Omental fat pad (tissue), 4 donors: ENCODE results near the gene FNBP1. TPM values are rescaled to one million over a fixed set of nuclear protein-coding genes. Genes with fewer than 3 reads are reported as not detected.

Source experiments
- ATAC-seq: fragments of 150-250 bp; one replicate; pipeline ENCODE4 v1.9.1; 2016; ENCODE audit warnings: mild to moderate bottlenecking, moderate library complexity; ENCODE audit not compliant: low FRiP score
- DNase-seq: peaks from one replicate; pipeline ENCODE4 v3.0.0-alpha.2; 2019; ENCODE audit warnings: low spot score
- small RNA-seq: library from RNA; depleted of rRNA; stranded (forward); fragments of <200 nt; gene quantifications from one replicate; pipeline ENCODE3, GENCODE V24; 2016
- total RNA-seq, 4 donors: library from RNA; depleted of rRNA; stranded (reverse); fragments of >200 nt; gene quantifications; one replicate each; pipeline ENCODE4 v1.1.0, GENCODE V29; 2016
- TF ChIP-seq, protein P1 (sequence below), 3 donors: fragments of 450-650 bp; IDR thresholded peaks; one replicate each; pipeline ENCODE4 v1.5.1; 2016 to 2017; ENCODE audit warnings: antibody characterized with exemption in 3 of 3, mild to moderate bottlenecking in 3 of 3, moderate library complexity in 2 of 3

Gene FNBP1
- total RNA-seq, 4 donors from 2014 or later, result 38.7 to 53.4 (median 45.9) TPM

- ATAC-seq, result no peak
- no peak for DNase-seq
- TF ChIP-seq, protein P1, sequence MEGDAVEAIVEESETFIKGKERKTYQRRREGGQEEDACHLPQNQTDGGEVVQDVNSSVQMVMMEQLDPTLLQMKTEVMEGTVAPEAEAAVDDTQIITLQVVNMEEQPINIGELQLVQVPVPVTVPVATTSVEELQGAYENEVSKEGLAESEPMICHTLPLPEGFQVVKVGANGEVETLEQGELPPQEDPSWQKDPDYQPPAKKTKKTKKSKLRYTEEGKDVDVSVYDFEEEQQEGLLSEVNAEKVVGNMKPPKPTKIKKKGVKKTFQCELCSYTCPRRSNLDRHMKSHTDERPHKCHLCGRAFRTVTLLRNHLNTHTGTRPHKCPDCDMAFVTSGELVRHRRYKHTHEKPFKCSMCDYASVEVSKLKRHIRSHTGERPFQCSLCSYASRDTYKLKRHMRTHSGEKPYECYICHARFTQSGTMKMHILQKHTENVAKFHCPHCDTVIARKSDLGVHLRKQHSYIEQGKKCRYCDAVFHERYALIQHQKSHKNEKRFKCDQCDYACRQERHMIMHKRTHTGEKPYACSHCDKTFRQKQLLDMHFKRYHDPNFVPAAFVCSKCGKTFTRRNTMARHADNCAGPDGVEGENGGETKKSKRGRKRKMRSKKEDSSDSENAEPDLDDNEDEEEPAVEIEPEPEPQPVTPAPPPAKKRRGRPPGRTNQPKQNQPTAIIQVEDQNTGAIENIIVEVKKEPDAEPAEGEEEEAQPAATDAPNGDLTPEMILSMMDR (IDR thresholded peaks at IDR 0.05), result no peak
These were observed 203.5 kb downstream of the FNBP1 start for GRCh38 chr9:129839324-129840023.

DNA sequence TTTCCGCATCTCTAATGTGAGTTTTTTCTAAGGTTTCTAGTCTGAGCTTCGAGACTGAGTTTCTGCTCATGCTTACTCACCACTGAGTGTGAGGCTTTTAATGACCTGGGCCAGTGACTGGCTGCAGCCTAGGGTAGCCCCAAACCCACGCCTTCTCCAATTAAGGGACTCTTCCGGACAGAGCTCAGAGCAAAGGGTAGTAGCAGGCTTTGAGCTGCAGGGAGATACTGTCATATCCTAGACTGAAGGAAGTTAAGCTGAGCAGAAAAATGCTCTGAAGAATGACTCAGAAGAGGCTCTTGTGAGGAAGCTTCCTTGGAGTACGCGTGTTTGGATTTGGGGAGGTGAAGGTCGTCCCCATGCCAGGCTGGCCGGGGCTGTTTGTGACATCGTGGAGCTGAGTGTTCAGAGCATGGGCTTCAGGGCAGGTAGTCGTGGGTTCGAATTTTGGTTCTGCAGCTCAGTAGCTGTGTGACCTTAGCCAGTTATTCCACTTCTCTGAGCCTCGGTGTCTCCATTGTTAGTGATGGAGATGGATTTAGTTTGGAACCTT lies 204.2 kb downstream of the FNBP1 start:
- no peak for DNase-seq
- no peak for ATAC-seq
- TF ChIP-seq, protein P1 (IDR thresholded peaks at IDR 0.05), result no peak

Small RNA genes lying within 50 kb of the gene (small RNA-seq; reads per million reads assigned to genes)
- gene MIR6855, result not detected

Other genes with a start within 250 kb of the FNBP1 start
- 10 to 100 TPM; 19.0 to 37.2 (median 28.7) TPM for gene TOR1B, start 240.0 kb downstream of the FNBP1 start, total RNA-seq
- 10 to 100 TPM; 37.4 to 62.6 (median 51.0) TPM for gene TOR1A, start 219.1 kb downstream of the FNBP1 start, total RNA-seq
- 10 to 100 TPM; 44.1 to 98.0 (median 45.0) TPM for gene C9orf78, start 207.9 kb downstream of the FNBP1 start, total RNA-seq
- 10 to 100 TPM; 11.5 to 18.5 (median 15.5) TPM for gene USP20, start 207.7 kb downstream of the FNBP1 start, total RNA-seq
- 10 to 100 TPM; 17.5 to 24.1 (median 20.0) TPM for gene GPR107, start 10.7 kb upstream of the FNBP1 start, total RNA-seq
- 10 to 100 TPM in 1 of 4 donors, 1 to 10 TPM in 3; 2.5 to 14.7 (median 4.0) TPM for gene NCS1, start 129.2 kb upstream of the FNBP1 start, total RNA-seq
- gene HMCN2, start 222.6 kb upstream of the FNBP1 start, total RNA-seq, result 1 to 10 TPM in 1 of 4 donors, under 1 TPM in 3; 0.19 to 5.8 (median 0.75) TPM